ENCODE results near the gene FAM229B.
"Not testable (repeated sequence)": the region's sequence is repeated elsewhere in the genome, so short reads cannot be mapped to it uniquely, and the experiment has no call there.

FAM229B gene

GRCh38 chr6:112087136-112087911, at the start of gene FAM229B, which contains the start of gene TUBE1:
FAM229B (plus strand) TSS chr6:112087591; CDS start chr6:112099284, 11,693 bp downstream.
TUBE1 (minus strand) TSS chr6:112087482; CDS start chr6:112087434, 48 bp downstream.
- DNase-seq (ENCODE audit: low spot score), result peak; percentile 90

GRCh38 chr6:112037783-112038216, 49.6 kb upstream of the FAM229B start:
- DNase-seq (ENCODE audit: low spot score), result no peak

DNA sequence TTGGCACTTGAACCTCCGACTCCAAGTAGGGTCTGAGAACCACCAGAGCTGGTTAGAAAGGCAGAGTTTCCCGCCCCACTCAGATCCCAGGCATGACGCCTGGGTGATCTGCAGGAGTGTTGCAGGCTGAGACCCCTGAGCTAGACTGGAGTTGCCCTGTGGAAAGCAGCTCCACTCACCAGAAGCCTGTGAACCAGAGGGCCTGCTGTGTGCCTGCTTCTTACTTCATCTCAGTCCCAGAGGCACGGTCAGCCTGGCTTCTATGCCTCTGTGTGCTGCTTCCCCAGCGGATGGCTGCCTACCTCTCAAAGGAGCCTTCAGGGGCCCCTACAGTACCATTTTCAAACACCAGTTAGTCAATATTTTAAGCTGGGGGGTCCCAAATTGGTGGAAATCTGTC, 49.1 kb upstream of the FAM229B start:
- DNase-seq (ENCODE audit: low spot score), result no peak

- no peak for DNase-seq (ENCODE audit: low spot score)
Observed at GRCh38 chr6:112038756-112039430, 48.5 kb upstream of the FAM229B start.

- no peak for DNase-seq (ENCODE audit: low spot score)
Observed at GRCh38 chr6:112039431-112039770, 48.0 kb upstream of the FAM229B start.

GRCh38 chr6:112040956-112041355, 46.4 kb upstream of the FAM229B start:
- DNase-seq (ENCODE audit: low spot score), result no peak

DNA sequence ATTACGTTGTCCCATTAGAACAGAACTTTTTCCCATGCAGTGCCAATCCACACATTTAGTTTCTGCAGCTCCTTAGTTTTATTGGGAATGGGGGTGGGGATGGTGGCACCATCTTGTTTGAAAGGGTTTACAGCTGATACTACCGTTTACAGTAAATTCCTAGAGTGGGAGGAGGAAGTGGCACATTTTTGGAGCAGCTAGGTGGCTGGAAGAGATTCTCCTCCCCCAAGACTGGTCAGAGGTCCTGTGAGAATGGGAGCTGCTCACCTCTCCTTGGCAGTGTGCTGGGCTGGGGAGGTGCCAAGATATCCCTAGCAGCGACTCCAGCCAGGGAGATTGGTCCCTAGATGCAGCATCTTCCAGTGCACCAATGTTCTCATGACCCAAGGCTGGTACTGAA, 45.9 kb upstream of the FAM229B start:
- no peak for DNase-seq (ENCODE audit: low spot score)

GRCh38 chr6:112043032-112044007, 44.1 kb upstream of the FAM229B start:
- peak; percentile 93 for DNase-seq (ENCODE audit: low spot score)

DNA sequence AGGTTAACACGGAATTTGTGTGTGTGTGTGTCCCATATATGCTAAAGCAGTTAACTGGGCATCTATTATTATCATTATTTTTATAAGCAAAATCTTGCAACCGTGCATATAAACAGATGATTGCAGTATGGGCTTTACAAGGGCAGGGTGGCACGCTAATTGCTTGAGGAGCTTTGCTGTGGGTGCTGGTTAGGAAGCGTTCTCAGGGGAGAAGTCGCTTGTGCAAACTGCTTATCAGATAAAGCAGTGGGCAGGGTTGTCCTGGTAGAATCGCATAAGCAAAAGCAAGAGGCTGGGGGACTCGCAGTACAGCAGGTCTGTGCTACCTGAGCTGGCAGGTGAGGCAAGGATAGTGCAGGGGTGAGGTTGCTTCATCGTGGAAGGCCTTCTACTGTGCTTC, 43.2 kb upstream of the FAM229B start:
- no peak for DNase-seq (ENCODE audit: low spot score)

GRCh38 chr6:112044856-112045255, 42.5 kb upstream of the FAM229B start:
- no peak for DNase-seq (ENCODE audit: low spot score)

DNA sequence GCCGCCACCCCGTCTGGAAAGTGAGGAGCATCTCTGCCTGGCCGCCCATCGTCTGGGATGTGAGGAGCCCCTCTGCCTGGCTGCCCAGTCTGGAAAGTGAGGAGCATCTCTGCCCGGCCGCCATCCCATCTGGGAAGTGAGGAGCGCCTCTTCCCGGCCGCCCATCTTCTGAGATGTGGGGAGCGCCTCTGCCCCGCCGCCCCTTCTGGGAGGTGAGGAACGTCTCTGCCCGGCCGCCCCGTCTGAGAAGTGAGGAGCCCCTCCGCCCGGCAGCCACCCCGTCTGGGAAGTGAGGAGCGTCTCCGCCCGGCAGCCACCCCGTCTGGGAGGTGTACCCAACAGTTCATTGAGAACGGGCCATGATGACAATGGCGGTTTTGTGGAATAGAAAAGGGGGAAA, 39.9 kb upstream of the FAM229B start:
- DNase-seq (ENCODE audit: low spot score), result not testable (repeated sequence)

GRCh38 chr6:112049026-112049799, 38.2 kb upstream of the FAM229B start:
- no peak for DNase-seq (ENCODE audit: low spot score)

- DNase-seq (ENCODE audit: low spot score), result no peak
Observed at GRCh38 chr6:112049996-112050395, 37.4 kb upstream of the FAM229B start.

GRCh38 chr6:112050429-112050828, 37.0 kb upstream of the FAM229B start:
- DNase-seq (ENCODE audit: low spot score), result no peak

GRCh38 chr6:112051251-112051740, 36.1 kb upstream of the FAM229B start:
- DNase-seq (ENCODE audit: low spot score), result not testable (repeated sequence)

DNA sequence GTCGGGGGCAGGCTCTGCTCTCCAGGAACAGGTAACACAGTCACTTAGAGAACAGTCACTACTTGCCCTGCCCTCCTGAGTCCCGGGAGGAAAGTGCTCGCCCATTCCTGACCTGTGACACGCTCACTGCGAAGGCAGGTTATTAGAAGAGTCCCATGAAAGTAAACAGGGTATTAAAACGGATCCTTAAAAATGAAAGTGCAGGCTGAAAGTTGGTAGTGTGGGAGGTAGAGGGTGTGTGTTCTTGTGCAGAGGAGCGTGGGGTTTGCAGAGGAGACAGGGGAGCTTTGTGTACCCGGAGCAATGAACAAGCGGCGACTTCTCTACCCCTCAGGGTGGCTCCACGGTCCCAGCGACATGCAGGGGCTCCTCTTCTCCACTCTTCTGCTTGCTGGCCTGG, 33.4 kb upstream of the FAM229B start, which contains the start of gene CCN6:
Gene CCN6, plus strand, starts transcription at position 104 of the 400 bp plus-strand sequence. Its CDS starts 254 bp downstream, at position 358.
- no peak for DNase-seq (ENCODE audit: low spot score)

DNA sequence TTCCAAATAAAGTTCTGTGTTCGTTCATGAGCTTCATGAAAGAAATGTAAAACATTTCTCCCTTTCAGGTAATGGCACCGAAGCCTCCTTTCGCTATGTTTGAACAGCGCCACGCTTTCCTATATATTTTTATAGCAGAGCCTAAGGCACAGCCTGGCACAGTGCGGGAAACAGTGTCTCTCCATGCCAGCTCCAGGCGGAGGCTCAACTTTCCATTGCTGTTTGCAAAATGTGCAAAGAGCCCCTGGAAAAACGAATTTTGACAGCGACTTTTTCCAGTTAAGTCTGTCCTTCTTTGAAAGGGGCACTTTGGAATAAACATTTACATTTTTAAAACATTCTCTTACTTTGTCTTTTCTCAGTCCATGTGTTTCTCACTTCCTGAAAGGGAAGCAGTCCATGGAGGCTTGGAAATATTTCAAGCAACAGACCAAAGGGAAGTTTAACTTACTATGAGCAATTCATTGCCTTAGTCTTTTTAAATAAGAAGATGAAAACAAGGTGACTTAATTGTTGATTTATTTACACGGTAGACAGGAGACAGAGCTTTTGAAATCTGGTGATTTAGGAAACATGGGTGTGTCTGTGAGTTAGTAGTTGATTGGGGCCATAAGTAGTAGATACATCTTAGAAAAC, 32.7 kb upstream of the FAM229B start:
- no peak for DNase-seq (ENCODE audit: low spot score)

- no peak for DNase-seq (ENCODE audit: low spot score)
Observed at GRCh38 chr6:112058243-112059032, 29.0 kb upstream of the FAM229B start.

- no peak for DNase-seq (ENCODE audit: low spot score)
Observed at GRCh38 chr6:112061605-112062004, 25.8 kb upstream of the FAM229B start.

DNA sequence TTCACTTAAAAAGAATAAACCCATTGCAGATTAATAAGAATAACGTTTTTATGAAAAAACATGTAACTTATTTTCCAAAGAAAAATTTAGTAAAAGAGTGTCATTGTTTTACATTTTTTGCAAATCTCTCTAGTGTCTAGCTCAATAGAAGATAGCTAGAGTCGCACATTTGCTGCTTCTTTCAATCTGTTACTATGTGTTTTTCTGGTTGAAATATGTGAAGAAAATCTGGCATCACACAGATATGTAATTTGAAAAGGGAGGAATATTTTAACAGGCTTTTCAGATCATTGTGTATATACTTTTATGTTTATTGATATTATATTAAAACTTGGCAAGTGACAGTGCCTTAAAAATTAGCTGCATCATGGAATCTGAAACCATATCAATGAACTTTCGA, 24.4 kb upstream of the FAM229B start:
- DNase-seq (ENCODE audit: low spot score), result no peak

All from D341Med (cell line).